GM19099 (cell line): Measurements from ENCODE around the gene FCHSD2.

Source experiments
- POLR2A ChIP-seq: IDR thresholded peaks from 3 replicates; pipeline ENCODE4 v1.6.1; 2011; ENCODE audit warnings: low read depth; ENCODE audit not compliant: insufficient read length; ENCODE audit errors: extremely low read depth

FCHSD2 gene

GRCh38 chr11:73176874-73177155, 34.7 kb upstream of the FCHSD2 start:
- no peak for TF ChIP-seq POLR2A

GRCh38 chr11:73176145-73176873, 34.2 kb upstream of the FCHSD2 start:
- no peak for TF ChIP-seq POLR2A

- TF ChIP-seq POLR2A, result no peak
These were observed 33.5 kb upstream of the FCHSD2 start for GRCh38 chr11:73175551-73176144.

- TF ChIP-seq POLR2A, result no peak
These were observed 32.3 kb upstream of the FCHSD2 start for GRCh38 chr11:73174495-73174791.

GRCh38 chr11:73173755-73174494, 31.8 kb upstream of the FCHSD2 start:
- TF ChIP-seq POLR2A, result no peak

GRCh38 chr11:73172992-73173656, 31.0 kb upstream of the FCHSD2 start:
- TF ChIP-seq POLR2A, result no peak

- no peak for TF ChIP-seq POLR2A
These were observed 29.5 kb upstream of the FCHSD2 start for GRCh38 chr11:73171436-73172161.

GRCh38 chr11:73170140-73170539, 28.0 kb upstream of the FCHSD2 start:
- no peak for TF ChIP-seq POLR2A

GRCh38 chr11:73168925-73169579, 26.9 kb upstream of the FCHSD2 start:
- no peak for TF ChIP-seq POLR2A

GRCh38 chr11:73167363-73167954, 25.3 kb upstream of the FCHSD2 start:
- no peak for TF ChIP-seq POLR2A

- no peak for TF ChIP-seq POLR2A
These were observed 22.9 kb upstream of the FCHSD2 start for GRCh38 chr11:73164803-73165540.

- TF ChIP-seq POLR2A, result no peak
These were observed 21.6 kb upstream of the FCHSD2 start for GRCh38 chr11:73163638-73164174.

- no peak for TF ChIP-seq POLR2A
These were observed 20.1 kb upstream of the FCHSD2 start for GRCh38 chr11:73162196-73162740.

- no peak for TF ChIP-seq POLR2A
These were observed 18.1 kb upstream of the FCHSD2 start for GRCh38 chr11:73160005-73160760.
